VCaP (cell line): Measurements from ENCODE around the gene F11R.
A peak's percentile ranks its signal among the peaks of the same experiment; 100 is the strongest.

Experiments used
- H3K27ac ChIP-seq: fragments of 450-650 bp; 2 replicates; pipeline ENCODE4 v1.5.1; 2017
- CTCF ChIP-seq: fragments of 450-650 bp; conservative IDR thresholded peaks from 2 replicates; pipeline ENCODE4 v1.5.1; 2017; ENCODE audit warnings: mild to moderate bottlenecking, moderate library complexity

Gene F11R

DNA sequence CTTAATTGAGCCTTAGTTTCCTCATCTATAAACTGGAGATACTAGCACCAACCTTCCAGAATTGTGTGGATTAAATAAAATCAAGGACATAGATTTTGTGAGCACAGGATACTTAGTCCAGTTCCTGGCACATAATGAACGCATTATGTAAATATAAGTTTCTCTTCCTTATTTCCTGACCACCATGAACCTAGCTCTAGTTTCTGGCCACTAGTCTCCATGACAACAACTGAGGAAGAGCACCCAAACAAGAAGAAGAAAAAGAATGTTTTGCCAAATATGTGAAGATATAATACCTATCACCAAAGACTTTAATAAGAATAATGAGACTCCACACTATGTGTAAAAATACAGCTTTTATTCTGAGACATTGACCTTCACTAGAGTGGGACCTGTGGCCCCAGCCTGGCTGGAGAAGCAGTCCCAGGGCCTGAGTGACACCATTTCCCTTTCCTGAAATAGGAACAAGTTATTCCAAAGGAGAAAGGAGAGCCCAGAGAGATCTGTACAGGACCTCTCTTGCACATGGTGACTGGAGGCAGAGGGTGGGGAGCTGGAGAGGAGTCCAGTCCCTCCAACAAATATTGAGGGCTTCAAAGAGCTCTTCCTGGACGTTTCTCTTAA, 25.8 kb upstream of the F11R start:
- H3K27ac ChIP-seq = peak overlapping the region; percentile 94
- TF ChIP-seq CTCF = no peak

DNA sequence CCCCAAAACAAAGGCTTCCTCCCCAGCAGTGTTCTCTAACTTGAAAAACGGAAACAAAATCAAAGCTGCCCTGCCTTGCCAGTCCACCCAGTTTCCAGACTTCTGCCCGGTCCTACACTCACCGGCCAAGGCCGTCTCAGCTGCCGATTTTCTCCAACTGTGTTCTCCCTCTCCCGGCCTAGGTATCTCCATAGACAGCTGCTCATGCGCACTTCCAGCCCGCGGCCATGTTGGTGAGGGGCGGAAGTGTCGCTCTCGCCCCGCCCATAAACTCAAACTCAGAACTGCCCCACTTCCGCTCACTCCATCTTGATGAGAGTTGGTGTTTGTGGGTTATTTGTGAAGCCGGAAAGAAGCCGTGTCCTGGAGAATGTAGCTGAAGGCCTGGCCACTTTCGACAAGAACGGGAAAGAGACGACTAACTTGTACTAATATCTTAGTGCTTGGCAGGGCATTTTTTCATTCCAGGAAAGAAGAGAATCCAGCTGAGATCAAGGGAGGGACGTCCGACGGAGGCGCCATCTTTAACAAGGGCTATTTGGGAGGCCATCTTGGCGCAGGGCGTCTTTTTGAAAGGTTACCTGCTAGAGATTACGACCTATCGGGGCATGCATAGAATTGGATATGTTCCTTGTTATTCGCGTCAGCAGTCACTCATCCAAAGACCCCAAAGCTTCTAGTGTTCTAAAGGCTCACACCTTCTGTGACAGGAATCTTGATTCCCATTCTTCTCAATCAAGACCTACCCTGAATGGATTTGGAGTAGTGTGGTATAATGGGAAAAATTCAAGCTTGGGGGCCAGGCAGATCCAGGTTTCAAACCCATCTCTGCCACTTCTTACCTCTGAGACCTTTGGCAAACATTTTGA, 25.0 kb upstream of the F11R start, which contains the start of gene USF1:
TSS of gene USF1 (minus strand) at position 242 of the 869 bp plus-strand sequence. CDS start 2,702 bp downstream, outside the sequence.
- no peak for TF ChIP-seq CTCF
- H3K27ac ChIP-seq = peak within 1 kb of the TSS; percentile 94

GRCh38 chr1:161044908-161045735, 24.2 kb upstream of the F11R start:
- no peak for TF ChIP-seq CTCF
- peak overlapping the region; percentile 94 for H3K27ac ChIP-seq

DNA sequence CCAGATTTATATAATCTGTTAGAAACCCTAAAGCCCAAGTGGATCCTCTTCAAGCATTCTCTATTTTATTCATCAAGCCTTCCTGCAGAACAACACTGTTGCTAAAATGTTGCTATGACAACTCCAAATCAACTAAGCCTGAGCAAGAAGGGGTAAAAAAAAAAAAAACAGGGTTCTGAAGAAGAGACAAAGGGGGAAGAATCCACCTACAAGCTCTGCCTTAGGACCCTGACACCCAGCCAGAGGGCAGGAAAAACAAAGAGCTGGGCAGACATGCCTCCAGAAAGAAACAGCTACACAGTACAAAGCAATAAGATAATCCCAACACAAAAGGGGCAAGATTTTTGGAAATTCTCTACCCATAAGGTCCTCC, 23.6 kb upstream of the F11R start:
- no peak for TF ChIP-seq CTCF
- H3K27ac ChIP-seq = peak overlapping the region; percentile 94

DNA sequence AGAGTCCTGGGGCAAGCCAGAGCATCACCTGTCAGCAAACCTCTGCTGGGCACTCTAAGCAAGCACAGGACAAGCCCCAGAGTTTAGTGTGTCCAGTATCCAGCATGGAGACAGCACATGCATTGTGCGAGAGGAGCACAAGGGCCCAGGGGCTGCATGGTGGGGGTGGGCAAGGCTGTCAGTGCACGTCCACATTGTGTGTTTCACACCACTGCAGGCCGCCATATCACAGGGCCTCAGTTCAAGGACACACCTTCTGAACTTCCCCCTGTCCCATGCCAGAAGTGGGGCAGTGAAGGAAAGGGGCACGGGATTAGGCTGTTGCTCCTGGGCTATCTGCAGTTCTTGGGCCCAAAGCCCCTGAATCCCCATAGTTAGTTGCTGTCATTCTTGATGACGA, 18.6 kb upstream of the F11R start:
- peak overlapping the region; percentile 93 for H3K27ac ChIP-seq
- no peak for TF ChIP-seq CTCF

GRCh38 chr1:161039154-161039545, 18.2 kb upstream of the F11R start:
- H3K27ac ChIP-seq = peak overlapping the region; percentile 93
- TF ChIP-seq CTCF = no peak
